GM18499 (cell line): ENCODE data around the gene RMI2.
A peak's percentile ranks its signal among the peaks of the same experiment; 100 is the strongest.
"Not testable (repeated sequence)": the region's sequence is repeated elsewhere in the genome, so short reads cannot be mapped to it uniquely, and the experiment has no call there.

Source experiments
- ATAC-seq: cut with Tn5 transposase; IDR thresholded peaks from one replicate; pipeline ENCODE4 v1.9.1; 2021; ENCODE audit warnings: moderate number of reproducible peaks; ENCODE audit not compliant: insufficient read depth, unreplicated experiment

Gene RMI2

DNA sequence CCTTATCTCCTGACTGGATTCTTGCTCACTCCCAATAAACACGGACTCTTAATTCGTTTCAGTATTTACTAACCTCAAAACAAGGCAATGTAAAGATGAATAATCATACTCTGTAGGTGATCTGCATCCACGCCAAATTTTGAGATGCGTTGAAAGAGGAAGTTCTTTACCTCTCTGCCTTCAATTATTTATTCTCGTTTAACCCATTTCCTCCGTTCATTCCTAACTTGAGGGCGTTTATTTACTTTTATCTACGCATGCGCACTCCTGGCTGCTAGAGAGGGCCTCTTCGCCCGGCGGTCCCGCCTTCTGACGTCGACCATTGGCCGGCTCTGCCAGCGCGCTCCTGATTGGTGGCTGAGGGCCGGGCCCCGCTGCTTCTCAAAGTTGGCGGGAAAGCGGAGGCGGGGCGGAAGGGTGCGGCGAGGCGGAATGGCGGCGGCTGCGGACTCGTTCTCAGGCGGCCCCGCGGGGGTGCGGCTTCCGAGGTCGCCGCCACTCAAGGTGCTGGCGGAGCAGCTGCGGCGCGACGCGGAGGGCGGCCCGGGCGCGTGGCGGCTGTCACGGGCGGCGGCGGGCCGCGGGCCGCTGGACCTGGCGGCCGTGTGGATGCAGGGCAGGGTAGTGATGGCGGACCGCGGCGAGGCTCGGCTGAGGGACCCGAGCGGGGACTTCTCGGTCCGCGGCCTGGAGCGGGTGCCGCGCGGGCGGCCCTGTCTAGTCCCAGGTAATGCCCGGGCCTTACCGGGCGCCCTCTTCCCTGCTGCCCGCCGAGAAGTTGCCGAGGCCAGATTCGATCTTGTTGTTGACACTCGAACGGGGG, at the start of gene RMI2:
TSS of gene RMI2 (plus strand) at position 420 of the 823 bp plus-strand sequence. CDS start at position 433, 13 bp downstream.
- peak; percentile 69 for ATAC-seq

DNA sequence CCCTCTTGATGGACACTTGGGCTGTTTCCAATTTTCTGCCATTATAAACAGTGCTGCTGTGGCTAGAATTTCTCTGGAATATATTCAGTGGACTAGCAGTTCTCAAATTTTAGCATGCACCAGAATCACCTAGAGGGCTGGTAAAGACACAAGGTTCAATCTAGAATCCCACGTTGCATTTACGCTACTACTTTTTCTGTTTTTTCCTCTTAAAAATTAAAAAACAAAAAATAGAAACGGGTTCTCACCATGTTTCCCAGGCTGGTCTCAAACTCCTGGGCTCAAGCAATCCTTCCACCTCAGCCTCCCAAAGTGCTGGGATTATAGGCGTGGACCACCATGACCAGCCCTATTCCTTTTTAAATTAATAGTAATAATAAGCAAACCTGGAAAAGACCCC, 49.6 kb upstream of the RMI2 start:
- no peak for ATAC-seq

DNA sequence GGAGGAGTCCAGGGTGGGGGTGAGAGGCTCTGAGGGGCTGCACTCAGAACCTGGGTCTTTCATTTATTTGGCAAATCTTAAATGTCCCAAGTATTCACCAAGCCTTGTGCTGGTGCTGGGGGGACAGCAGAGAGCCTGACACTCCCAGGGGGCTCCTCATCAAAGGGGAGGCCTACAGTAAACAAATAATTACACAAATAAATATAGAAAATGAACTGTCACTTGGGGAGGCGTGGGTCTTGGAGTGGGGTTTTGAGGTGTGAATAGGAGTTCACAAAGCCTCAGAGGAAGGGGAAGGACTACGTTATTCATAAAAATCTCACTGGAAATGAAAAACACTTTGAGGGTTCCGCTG, 48.9 kb upstream of the RMI2 start:
- no peak for ATAC-seq

DNA sequence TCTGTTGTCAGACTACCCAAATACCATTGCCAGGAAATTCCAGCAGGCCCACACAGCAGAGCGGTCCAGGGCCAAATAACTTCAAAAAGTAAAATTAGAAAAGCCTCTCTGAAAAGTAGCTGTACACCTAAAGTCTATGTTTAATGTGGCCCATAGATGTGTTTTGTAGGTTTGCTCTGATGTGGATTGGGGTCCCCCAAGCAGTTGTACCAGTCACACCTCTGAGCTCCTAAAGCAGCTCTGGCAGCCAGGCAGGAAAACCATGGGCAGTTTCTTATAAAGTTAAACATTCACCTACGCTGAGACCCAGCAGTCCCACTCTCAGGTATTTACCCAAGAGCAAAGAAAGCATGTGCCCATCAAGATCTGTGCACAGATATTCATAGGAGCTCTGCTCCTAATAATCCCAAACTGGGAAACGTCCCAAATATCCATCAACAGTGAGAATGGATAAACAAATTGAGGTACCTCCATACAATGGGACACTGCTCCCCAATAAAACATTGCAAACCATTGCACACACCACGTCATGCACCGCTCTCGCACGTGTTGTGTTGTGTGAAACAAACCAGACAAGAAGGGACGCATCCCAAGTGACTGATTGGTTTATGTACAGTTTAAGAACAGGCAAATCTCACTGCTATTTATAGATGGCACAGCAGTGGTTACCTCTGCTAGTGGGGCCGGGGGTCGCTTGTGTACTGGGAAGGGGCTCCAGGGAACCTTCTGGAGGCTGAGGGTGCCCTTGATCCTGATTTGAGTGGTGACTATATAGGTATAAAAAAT, 48.4 kb upstream of the RMI2 start:
- no peak for ATAC-seq

DNA sequence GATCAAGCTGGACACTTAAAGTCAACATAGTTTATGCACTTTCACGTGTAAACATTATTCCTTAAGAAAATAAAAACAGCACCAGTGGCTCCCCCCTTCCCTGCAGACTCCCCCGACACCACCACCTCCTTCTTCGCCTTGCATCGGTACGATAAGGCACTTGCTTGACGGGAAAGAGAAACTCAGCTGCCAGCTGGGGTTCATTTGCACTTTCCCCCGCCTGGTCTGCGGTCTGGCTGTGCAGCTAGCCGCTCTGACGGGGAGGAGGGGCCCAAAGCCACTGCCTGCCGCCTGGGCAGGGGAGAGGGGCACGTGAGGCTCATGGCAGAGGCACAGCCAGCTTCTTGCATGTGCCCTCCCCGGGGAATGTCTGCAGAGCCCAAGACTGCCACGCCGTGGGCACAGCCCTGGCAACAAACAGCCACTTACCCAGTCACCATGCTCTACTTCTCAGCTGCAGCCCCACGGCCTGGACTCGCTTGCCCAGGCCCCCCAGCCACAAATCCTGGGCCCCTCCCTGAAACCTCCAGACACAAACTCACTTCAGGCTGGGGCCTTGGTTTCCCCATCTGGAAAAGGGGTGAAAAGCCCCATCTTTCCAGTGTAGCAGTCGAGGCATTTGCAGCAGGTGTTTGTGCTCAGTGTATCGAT, 47.6 kb upstream of the RMI2 start:
- ATAC-seq: peak; percentile 38

DNA sequence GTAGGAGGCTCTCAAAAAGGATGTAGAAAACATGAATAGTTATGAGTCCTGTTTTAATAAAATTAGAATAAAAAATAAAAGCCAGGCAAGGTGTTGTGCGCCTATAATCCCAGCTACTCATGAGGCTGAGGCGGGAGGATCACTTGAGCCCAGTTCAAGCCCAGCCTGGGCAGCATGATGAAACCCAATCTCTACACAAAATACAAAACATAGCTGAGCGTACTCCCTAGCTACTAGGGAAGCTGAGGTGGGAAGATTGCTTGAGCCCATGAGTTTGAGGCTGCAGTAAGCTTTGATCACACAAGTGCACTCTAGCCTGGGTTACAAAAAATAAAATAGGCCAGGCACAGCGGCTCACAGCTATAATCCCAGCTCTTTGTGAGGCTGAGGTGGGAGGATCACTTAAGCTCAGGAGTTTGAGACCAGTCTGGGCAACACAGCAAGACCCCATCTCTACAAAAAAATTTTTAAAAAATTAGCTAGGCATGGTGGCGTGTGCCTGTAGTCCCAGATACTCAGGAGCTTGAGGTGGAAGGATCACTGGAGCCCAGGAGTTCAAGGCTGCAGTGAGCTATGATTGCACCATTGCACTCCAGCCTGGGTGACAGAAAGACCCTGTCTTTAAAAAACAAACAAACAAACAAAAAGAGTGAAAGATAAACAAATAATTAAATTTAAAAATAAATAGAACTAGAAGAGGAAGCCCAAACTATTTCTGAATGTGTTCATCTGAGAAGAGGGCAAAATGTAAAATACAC, 46.9 kb upstream of the RMI2 start:
- ATAC-seq: no peak

DNA sequence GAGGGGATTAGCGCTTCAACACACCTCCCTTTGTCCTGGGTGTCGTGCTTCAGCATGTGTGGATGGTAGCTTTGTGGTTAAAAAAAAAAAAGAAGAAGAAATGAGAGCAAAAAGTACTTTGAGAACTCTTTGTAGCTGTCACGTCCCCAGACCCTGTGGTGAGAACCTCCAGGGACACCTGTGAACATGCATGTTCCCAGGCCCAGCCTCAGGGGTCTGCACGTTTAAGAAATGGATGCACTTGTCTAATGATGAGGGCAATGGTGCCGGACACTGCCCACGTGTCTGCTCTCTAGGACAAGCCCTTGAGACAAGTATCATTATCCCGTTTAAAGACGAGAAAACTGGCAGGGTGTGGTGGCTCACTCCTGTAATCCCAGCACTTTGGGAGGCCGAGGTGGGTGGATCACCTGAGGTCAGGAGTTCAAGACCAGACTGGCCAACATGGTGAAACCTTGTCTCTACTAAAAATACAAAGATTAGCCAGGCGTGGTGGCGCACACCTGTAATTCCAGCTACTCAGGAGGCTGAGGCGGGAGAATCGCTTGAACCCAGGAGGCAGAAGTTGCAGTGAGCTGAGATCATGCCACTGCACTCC, 46.2 kb upstream of the RMI2 start:
- ATAC-seq: not testable (repeated sequence)

DNA sequence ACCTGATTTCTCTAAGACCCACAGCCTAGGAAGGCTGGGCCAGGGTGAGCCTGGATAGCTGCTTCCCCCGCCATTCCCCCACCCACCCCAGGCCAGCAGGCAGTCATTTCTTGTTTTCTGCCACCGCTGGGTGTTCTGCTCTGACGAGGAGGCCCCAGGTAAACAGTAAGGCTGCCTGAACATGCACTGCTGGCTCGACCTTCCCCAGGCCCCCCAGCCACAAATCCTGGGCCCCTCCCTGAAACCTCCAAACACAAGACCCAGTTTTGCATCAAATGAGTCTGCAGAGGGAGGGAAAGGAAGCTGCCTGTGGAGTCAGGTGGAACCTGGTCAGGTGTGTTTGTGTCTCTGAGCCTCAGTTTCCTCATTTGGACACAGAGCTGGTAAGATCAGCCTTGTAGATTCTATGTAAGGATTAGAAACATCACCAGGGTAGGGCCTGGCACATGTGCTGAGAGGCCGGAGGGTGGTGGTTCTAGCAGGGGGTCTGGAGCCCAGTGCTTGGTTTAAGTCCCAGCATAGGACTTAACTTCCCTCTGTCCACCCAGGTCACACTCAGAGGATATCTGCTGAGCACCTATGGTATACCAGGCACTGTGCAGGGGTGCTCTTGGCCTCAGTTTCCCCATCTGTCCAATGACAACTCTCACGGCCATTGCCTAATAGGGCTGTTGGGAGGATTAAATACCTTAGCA, 45.2 kb upstream of the RMI2 start:
- no peak for ATAC-seq

DNA sequence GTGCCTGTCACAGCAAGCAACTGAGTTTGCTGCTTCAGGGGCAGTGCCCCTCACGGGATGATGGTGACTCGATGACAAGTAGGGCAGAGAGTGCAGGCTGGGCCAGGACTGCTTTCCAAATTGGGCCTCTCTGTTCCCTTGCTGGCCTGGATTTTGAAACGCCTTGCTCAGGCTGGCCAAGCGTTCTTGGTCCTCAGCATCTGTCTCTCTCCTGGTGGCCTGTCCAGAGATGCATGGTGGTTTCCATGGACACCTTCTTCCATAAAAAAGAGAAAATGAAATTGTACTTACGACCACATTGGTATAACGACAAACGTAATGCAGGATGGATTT, 44.7 kb upstream of the RMI2 start:
- no peak for ATAC-seq

DNA sequence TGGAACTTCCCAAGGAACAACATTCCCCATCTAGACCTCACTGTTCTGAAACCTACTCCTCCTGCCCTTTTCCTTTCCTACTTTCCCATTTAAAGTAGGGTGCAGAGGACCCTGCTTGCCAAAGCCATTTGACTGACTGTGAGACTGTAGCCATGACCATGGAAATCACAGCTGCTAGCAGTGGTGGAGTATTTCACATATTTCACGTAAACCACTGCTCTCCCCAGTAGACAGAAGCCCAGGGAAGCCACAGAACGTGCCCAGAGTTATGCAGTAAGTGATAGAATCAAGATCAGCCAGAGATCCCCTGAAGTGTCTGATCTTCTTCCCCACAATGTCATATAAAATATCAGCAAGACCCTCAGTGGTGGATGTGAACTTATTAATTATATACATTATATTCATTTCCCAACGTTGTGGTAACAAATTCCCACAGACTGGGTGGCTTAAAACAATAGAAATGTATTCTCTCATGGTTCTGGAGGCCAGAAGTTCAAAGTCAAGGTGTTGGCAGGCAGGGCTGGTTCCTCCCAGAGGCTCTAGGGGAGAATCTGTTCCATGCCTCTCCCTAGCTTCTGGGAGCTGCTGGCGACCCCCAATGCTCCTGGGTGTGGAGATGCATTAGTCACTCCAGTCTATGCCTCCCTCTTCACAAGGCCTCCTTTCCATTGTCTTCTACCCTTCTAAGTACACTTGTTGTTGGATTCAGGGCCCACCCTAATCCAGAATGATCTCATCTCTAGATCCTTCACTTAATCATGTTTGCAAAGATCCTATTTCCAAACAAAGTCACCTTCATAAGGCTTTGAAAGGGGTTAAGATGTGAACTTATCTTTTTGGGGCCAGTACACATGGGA, 43.4 kb upstream of the RMI2 start:
- no peak for ATAC-seq

DNA sequence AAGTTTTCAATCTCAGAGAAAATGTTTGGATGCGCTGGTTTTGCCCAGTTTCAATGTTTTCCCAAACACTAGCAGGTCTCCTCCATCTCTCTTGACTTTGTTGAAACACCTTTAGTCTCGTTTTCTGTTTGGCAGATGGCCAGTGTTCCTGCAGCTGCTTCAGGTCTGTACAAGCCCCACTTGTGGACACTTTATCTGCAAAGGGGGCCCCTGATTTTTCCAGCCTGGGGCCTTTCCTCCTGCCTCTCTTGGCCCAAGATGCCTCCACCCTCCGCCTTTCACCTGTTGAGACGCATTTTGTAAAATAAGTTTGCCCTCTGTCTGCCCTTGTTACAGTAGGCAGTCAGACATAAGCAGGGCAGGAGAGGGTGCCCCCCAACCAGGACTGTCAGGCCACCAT, 42.3 kb upstream of the RMI2 start:
- ATAC-seq: no peak

DNA sequence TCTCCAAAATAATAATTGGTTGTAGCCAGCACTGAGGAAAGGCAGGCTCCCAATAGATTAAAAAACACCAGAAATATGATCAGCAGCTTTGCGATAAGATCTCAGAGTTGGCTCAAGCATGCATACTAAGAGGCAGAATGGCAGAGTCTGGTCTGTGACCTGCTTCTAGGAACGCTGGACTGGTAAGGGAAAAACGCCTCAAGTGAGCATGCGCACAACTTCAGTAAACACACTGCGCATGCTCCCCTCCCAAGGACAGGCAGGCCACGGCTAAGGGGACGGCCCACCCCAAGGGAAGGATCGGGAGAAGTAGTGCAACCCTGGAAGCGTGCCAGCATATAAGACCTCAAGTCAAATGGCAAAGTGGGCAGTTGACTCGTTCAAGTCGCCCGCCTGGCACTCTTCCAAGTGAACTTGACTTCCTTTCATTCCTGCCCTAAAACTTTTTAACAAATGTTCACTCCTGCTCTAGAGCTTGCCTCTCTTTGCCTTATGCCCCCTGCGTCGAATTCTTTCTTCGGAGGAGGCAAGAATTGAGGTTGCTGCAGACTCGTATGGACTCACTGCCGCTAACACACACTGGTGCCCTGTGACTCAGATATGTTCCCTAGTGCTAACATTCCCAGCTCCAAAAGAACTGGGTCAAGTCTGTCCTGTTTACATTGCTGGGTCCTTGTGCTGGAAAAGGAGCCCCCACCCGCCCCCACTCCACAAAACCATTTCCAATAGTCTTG, 41.7 kb upstream of the RMI2 start:
- ATAC-seq: no peak

DNA sequence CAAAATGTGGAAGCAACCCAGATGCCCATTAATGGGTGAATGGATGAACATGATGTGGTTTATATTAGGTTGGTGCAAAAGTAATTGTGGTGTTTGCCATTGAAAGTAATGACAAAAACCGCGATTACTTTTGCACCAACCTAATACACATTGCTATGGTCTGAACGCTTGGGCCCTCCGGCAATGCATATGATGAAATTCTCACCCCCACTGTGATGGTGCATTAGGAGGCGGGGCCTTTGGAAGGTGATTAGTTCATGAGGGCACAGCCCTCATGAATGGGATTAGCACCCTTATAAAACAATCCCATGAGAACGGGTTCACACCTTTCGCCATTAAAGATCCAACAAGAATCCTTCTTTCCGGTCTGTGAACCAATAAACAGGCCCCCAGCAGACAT, 38.9 kb upstream of the RMI2 start:
- no peak for ATAC-seq

DNA sequence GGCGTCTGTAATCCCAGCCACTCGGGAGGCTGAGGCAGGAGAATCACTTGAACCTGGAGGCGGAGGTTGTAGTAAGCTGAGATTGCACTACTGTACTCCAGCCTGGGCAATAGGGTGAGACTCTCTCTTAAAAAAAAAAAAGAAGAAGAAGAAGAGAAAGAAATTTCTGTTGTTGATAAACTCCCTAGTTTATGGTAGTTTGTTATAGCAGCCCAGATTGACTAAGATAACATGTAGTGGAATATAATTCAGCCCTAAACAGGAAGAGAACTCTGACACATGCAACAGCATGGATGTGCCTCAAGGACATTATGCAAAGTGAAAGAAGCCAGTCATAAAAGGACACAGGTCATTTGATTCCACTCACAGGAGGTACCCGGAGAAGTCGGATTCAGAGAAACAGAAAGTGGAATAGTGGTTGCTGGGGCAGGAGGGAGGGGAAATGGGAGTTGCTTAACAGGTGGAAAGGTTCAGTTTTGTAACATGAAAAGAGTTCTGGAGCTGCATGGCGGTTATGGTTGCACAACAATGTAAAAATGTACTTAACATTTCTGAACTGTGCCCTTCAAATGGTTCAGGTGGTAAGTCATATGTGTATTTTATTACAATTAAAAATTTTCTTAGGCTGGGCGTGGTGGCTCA, 38.1 kb upstream of the RMI2 start:
- ATAC-seq: no peak

DNA sequence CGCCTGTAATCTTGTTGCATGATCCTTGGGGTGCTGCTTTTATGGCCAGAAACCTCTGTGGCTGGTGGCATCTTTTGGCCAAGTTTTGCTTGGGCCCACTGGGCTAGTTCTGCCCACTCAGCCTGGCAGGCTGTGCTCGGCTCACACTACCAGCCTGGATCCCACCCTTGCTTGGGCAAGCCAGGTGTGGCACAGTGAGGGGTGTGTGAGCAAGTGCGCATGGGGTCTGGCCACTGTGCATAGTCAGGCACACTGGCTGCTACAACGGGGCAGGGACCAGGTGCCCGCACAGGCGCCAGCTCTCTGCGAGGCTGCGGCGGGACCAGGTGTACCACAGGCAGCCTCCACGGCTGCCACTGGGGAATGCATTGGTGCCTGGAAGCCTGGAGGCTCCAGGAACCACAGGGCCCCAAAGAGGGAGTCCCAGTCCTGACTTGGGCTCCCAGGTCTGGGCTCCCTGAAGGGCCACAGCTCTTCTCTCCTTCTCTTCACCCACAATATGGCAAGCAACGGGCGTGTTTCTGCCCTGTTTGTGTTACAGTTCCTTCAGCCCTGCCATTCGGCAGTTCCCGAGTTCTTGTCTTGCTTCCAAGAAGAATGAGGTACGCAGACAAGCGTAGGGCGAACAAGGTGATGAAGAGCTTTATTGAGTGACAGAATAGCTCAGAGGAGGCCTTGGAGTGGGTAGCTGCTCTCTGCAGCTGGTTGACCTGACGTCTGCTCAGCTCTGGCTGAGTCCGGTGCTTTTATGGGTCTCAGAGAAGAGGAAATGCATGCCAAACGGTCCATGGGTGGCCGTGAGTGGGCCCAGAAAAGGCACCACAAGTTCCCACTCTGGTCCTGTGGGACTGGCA, 37.4 kb upstream of the RMI2 start:
- ATAC-seq: no peak

DNA sequence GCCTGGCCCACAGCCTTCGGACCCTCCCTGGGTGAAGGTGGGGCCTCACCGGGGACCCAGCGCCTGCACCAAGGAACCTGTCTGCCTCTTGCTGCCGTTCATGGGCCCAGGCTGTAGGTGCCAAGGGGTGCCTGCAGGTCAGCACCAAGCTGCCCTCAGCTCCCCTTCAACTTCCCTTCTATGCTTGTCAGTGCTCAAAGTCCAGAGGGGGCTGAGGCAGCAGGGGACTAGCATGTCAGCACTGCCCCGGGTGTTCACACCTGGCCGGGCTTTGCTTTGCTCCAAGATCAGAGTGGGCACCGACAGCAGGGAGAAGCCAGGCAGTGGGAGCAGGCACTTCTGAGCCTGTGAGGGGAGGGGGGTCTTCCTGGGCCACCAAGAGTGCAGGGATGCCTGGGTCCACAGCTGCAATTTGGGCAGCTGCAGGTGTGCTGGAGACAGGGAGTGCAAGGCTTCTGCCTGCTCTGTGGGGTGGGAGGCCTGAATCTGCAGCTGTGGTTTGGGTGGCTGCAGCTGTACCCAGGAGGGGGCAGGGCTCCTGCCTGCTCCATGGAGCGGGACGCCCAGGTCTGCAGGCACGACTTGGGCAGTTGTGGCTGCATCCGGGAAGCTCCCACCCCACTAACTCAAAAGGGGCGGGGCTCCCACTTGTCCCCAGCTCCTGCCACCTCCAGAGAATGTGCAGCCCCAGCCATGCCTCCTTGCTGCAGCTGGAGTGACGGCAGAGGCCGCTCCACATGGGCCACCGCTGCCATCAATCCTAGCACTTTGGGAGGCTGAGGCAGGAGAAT, 36.6 kb upstream of the RMI2 start:
- ATAC-seq: no peak
